ENCODE data around the gene DYNC1H1.

DNA sequence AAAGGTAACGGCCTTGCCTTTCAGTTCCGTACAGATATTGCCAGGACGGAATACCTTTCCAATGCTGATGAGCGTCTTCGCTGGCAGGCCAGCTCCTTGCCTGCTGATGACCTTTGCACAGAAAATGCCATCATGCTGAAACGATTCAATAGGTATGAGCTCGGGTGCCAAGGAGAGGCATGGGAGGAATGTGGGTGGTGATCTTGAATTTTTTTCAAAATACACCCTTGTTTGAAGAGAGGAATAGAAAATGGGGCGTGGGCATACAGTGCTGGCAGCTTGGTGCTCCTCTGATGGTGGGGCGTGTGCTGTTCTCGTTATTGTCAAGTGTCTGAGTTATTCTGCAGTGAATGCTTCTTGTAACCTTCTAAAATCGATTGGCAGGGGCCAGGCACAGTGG is 69.9 kb downstream of the DYNC1H1 start:
- TF ChIP-seq POLR2AphosphoS5 (IDR thresholded peaks at IDR 0.05; ENCODE audit: low read depth, low read length): no peak
- no peak for TF ChIP-seq NFIC (IDR thresholded peaks at IDR 0.05; ENCODE audit: low read length)
- TF ChIP-seq ZMAT5 (CRISPR knock-in tag; IDR thresholded peaks at IDR 0.05; ENCODE audit: borderline replicate concordance, low read depth): no peak
- TF ChIP-seq YY1 (IDR thresholded peaks at IDR 0.05; ENCODE audit: insufficient read depth, insufficient replicate concordance, low read depth, low read length): no peak
- no peak for TF ChIP-seq HDAC6 (IDR thresholded peaks at IDR 0.05; ENCODE audit: low read depth, low read length)
- TF ChIP-seq ZNF788 (CRISPR knock-in tag; IDR thresholded peaks at IDR 0.05; ENCODE audit: borderline replicate concordance): no peak
- no peak for TF ChIP-seq ZNF775 (CRISPR knock-in tag; IDR thresholded peaks at IDR 0.05; ENCODE audit: borderline replicate concordance)
- TF ChIP-seq MLX (CRISPR knock-in tag; IDR thresholded peaks at IDR 0.05): no peak
- TF ChIP-seq, protein P1, sequence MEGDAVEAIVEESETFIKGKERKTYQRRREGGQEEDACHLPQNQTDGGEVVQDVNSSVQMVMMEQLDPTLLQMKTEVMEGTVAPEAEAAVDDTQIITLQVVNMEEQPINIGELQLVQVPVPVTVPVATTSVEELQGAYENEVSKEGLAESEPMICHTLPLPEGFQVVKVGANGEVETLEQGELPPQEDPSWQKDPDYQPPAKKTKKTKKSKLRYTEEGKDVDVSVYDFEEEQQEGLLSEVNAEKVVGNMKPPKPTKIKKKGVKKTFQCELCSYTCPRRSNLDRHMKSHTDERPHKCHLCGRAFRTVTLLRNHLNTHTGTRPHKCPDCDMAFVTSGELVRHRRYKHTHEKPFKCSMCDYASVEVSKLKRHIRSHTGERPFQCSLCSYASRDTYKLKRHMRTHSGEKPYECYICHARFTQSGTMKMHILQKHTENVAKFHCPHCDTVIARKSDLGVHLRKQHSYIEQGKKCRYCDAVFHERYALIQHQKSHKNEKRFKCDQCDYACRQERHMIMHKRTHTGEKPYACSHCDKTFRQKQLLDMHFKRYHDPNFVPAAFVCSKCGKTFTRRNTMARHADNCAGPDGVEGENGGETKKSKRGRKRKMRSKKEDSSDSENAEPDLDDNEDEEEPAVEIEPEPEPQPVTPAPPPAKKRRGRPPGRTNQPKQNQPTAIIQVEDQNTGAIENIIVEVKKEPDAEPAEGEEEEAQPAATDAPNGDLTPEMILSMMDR (CRISPR knock-in tag; IDR thresholded peaks at IDR 0.05): no peak
- TF ChIP-seq TAF1 (CRISPR knock-in tag; IDR thresholded peaks at IDR 0.05): no peak
- TF ChIP-seq ZNF253 (CRISPR knock-in tag; IDR thresholded peaks at IDR 0.05; ENCODE audit: borderline replicate concordance): no peak
- TF ChIP-seq FOXA1 (IDR thresholded peaks at IDR 0.05): no peak
- TF ChIP-seq FOXA1 (CRISPR knock-in tag; IDR thresholded peaks at IDR 0.05): no peak
